ENCODE data around the gene SLC35A3.

Gene SLC35A3

DNA sequence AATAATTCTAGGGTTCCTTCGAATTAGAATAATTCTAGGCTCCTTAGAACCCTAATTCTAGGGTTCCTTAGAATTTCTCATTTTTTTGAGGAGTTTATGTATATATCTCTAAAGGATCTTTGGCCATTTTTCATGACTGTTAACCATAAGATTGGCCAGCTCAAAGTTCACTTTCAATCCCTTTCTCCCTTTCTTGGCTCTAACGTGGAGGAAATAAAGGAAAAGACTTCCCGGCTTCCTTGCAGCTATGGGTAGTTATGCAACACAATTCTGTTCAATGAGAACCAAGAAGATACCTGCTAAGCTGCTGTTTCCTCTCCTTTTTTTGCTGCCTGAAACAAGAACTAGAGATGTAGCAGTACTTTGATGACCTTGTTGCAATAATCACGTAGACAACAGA is 27.2 kb downstream of the SLC35A3 start:
- no peak overlapping the region for H3K27ac ChIP-seq
- H3K79me2 ChIP-seq, result no peaks in the 10 kb centered on the region
- no peak overlapping the region for H3K9ac ChIP-seq
- H3K4me1 ChIP-seq, result no peaks in the 10 kb centered on the region
- H3K36me3 ChIP-seq (ENCODE audit: control insufficient read depth, insufficient read depth, low read length), result no peaks in the 10 kb centered on the region
- H3K9me3 ChIP-seq (ENCODE audit: control insufficient read depth, low read length), result no peaks in the 10 kb centered on the region
- H3K4me2 ChIP-seq (ENCODE audit: low read length), result no peak overlapping the region
- H2AFZ ChIP-seq, result no peak overlapping the region
- no peaks in the 10 kb centered on the region for H3K27me3 ChIP-seq (ENCODE audit: control insufficient read depth, insufficient read depth, low read length)
- H3K4me3 ChIP-seq (ENCODE audit: low read depth, low read length), result no peak overlapping the region
- TF ChIP-seq, protein P1, sequence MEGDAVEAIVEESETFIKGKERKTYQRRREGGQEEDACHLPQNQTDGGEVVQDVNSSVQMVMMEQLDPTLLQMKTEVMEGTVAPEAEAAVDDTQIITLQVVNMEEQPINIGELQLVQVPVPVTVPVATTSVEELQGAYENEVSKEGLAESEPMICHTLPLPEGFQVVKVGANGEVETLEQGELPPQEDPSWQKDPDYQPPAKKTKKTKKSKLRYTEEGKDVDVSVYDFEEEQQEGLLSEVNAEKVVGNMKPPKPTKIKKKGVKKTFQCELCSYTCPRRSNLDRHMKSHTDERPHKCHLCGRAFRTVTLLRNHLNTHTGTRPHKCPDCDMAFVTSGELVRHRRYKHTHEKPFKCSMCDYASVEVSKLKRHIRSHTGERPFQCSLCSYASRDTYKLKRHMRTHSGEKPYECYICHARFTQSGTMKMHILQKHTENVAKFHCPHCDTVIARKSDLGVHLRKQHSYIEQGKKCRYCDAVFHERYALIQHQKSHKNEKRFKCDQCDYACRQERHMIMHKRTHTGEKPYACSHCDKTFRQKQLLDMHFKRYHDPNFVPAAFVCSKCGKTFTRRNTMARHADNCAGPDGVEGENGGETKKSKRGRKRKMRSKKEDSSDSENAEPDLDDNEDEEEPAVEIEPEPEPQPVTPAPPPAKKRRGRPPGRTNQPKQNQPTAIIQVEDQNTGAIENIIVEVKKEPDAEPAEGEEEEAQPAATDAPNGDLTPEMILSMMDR (IDR thresholded peaks at IDR 0.05), result no peak

GRCh38 chr1:100001462-100001861 is 31.7 kb downstream of the SLC35A3 start:
- Histone ChIP-seq H3K9ac (no peak overlapping the region), H3K4me3 (ENCODE audit: low read depth, low read length) (no peak overlapping the region), H3K79me2 (no peaks in the 10 kb centered on the region), H3K27me3 (ENCODE audit: control insufficient read depth, insufficient read depth, low read length) (no peaks in the 10 kb centered on the region), H3K27ac (no peak overlapping the region), H3K4me2 (ENCODE audit: low read length) (no peak overlapping the region), H3K9me3 (ENCODE audit: control insufficient read depth, low read length) (no peaks in the 10 kb centered on the region), H2AFZ (no peak overlapping the region), H3K4me1 (no peaks in the 10 kb centered on the region), H3K36me3 (ENCODE audit: control insufficient read depth, insufficient read depth, low read length) (no peaks in the 10 kb centered on the region)
- TF ChIP-seq, protein P1 (IDR thresholded peaks at IDR 0.05), result no peak

DNA sequence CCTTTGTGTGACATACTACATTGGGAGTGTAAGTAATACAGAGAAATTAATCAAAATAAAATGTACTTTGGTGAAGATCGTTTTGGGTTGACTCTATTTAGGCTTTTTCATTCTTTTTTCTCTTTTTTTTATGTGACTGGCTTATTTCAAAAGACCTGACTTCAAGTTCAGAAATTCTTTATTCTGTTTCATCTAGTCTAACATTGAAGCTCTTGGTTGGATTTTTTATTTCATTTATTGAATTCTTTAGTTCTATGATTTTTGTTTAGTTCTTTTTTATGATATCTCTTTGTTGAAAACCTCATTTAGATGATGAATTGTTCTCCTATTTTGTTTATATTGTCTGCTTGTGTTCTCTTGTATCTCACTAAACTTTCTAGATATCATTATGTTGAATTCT is 35.6 kb downstream of the SLC35A3 start:
- Histone ChIP-seq H3K9me3 (ENCODE audit: control insufficient read depth, low read length) (no peaks in the 10 kb centered on the region), H3K27me3 (ENCODE audit: control insufficient read depth, insufficient read depth, low read length) (no peaks in the 10 kb centered on the region), H2AFZ (no peak overlapping the region), H3K4me1 (no peaks in the 10 kb centered on the region), H3K36me3 (ENCODE audit: control insufficient read depth, insufficient read depth, low read length) (no peaks in the 10 kb centered on the region), H3K4me2 (ENCODE audit: low read length) (no peak overlapping the region), H3K4me3 (ENCODE audit: low read depth, low read length) (no peak overlapping the region), H3K9ac (no peak overlapping the region), H3K27ac (no peak overlapping the region), H3K79me2 (no peaks in the 10 kb centered on the region)
- TF ChIP-seq, protein P1 (IDR thresholded peaks at IDR 0.05), result no peak

DNA sequence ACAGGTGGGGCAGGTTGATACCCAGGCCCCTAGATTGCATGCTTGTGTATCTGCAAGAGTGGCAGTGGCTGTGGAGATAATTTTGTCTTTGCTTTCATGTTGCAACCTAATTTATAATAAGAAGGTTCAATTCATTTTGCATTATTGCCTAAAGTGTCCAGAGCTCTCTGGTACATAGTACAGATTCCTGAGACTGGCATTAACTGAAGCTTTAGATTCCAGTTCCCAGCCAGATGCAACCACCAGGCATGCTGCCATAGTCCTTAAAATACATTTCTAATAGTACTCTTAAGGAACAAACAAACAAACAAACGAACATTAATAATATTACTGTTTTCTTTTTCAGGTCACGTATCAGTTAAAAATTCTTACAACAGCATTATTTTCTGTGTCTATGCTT is 36.9 kb downstream of the SLC35A3 start:
- TF ChIP-seq, protein P1 (IDR thresholded peaks at IDR 0.05), result no peak
- H3K27me3 ChIP-seq (ENCODE audit: control insufficient read depth, insufficient read depth, low read length), result no peaks in the 10 kb centered on the region
- no peak overlapping the region for H3K9ac ChIP-seq

GRCh38 chr1:100009458-100009857 is 39.7 kb downstream of the SLC35A3 start:
- no peak overlapping the region for H3K27ac ChIP-seq
- no peak overlapping the region for H3K4me2 ChIP-seq (ENCODE audit: low read length)
- no peak overlapping the region for H3K4me3 ChIP-seq (ENCODE audit: low read depth, low read length)
- H3K36me3 ChIP-seq (ENCODE audit: control insufficient read depth, insufficient read depth, low read length), result no peaks in the 10 kb centered on the region
- no peak overlapping the region for H3K9ac ChIP-seq
- no peak overlapping the region for H2AFZ ChIP-seq
- H3K9me3 ChIP-seq (ENCODE audit: control insufficient read depth, low read length), result no peaks in the 10 kb centered on the region
- TF ChIP-seq, protein P1 (IDR thresholded peaks at IDR 0.05), result no peak
- H3K79me2 ChIP-seq, result no peaks in the 10 kb centered on the region
- no peaks in the 10 kb centered on the region for H3K27me3 ChIP-seq (ENCODE audit: control insufficient read depth, insufficient read depth, low read length)
- H3K4me1 ChIP-seq, result no peaks in the 10 kb centered on the region

More for the DNA sequence above, 36.9 kb downstream of the SLC35A3 start:
- Histone ChIP-seq H3K36me3 (ENCODE audit: control insufficient read depth, insufficient read depth, low read length) (no peaks in the 10 kb centered on the region), H2AFZ (no peak overlapping the region), H3K79me2 (no peaks in the 10 kb centered on the region), H3K4me3 (ENCODE audit: low read depth, low read length) (no peak overlapping the region), H3K4me1 (no peaks in the 10 kb centered on the region), H3K27ac (no peak overlapping the region), H3K4me2 (ENCODE audit: low read length) (no peak overlapping the region), H3K9me3 (ENCODE audit: control insufficient read depth, low read length) (no peaks in the 10 kb centered on the region)

Measured in parathyroid adenoma (tissue), 2 donors.